Measurements from ENCODE around the gene STK11IP. TPM values are rescaled to one million over a fixed set of nuclear protein-coding genes. Genes with fewer than 3 reads are reported as not detected.

The STK11IP gene
- total and polyA plus RNA-seq, 2 of the 13 experiments (the other 11 are each of a cell fraction or from before 2014, with no cell fraction given), result 12.8 to 24.0 TPM

DNA sequence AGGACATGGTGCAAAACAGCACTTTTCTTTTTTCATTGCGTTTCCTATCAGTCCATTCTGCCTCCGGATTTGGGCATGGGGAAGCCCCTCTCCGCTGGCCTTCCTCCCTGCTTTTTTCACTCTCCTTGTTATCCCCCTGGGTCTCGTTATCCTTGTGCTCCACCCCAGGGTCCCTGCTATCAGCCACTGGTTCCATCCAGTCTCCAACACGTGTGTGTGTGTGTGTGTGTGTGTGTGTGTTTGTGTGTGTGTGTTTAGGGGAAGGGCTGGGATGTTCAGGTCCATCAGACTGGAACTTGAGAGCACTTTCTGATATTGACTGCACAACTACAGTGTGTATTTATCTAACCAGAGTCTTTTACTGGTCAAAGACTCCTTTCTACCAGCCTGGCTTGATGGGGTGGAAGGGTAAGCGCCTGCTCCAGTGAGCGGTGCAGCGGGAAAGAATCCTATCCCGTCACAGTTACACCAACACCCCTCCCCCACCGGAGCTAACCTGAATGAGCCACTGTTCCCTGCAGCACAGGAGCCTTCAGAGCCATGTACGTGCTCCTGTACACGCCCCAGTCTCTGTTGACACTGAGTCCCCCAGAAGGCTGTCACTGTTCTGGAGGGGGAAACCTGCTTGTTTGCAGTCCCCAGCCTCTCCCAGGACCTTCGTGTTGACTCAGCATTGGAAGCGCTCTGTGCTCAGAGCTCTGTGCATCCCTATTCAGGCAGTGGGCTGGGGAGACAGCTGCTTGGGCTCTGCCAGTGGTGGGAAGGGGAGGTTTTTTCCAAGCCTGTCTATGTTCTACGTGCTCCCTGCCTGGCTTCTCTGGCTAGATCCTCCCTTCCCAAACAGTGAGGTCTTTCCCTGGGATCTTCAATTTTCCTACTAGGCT lies 20.9 kb upstream of the STK11IP start (continued):
- TF ChIP-seq ZNF607 (CRISPR knock-in tag; IDR thresholded peaks at IDR 0.05; ENCODE audit: borderline replicate concordance) (peak; percentile 94), ZNF614 (CRISPR knock-in tag; IDR thresholded peaks at IDR 0.05; ENCODE audit: borderline replicate concordance) (peak; percentile 82), SATB2 (CRISPR knock-in tag; IDR thresholded peaks at IDR 0.05) (no peak), KAT2B (IDR thresholded peaks at IDR 0.05; ENCODE audit: borderline replicate concordance, low read depth, low read length) (no peak), ZNF605 (CRISPR knock-in tag; IDR thresholded peaks at IDR 0.05) (peak; percentile 98), ZFP82 (CRISPR knock-in tag; IDR thresholded peaks at IDR 0.05; ENCODE audit: borderline replicate concordance) (no peak; the same call in 1 of the 2 replicates), RARA (CRISPR knock-in tag; IDR thresholded peaks at IDR 0.05) (peak; percentile 92), YY1 (IDR thresholded peaks at IDR 0.05; ENCODE audit: insufficient read depth, insufficient replicate concordance, low read depth, low read length) (peak; percentile 76), SRF (IDR thresholded peaks at IDR 0.05; ENCODE audit: low read depth, low read length) (0 out of 2 replicates have a peak, but pooled peaks have one; percentile 53), ZBTB3 (CRISPR knock-in tag; IDR thresholded peaks at IDR 0.05; ENCODE audit: borderline replicate concordance, low read depth) (peak; percentile 98; the same call in 1 of the 2 replicates), ZNF776 (CRISPR knock-in tag; IDR thresholded peaks at IDR 0.05) (peak; percentile 81; the same call in 1 of the 2 replicates), ZBTB20 (CRISPR knock-in tag; IDR thresholded peaks at IDR 0.05; ENCODE audit: borderline replicate concordance, low read depth) (peak; percentile 96; the same call in 1 of the 2 replicates), CAMTA2 (CRISPR knock-in tag; IDR thresholded peaks at IDR 0.05; ENCODE audit: borderline replicate concordance) (0 out of 2 replicates have a peak, but pooled peaks have one; percentile 19), PAWR (CRISPR knock-in tag; IDR thresholded peaks at IDR 0.05; ENCODE audit: borderline replicate concordance) (peak; percentile 72; the same call in 1 of the 2 replicates)
- TF ChIP-seq, protein P1, sequence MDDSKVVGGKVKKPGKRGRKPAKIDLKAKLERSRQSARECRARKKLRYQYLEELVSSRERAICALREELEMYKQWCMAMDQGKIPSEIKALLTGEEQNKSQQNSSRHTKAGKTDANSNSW (CRISPR knock-in tag; IDR thresholded peaks at IDR 0.05; ENCODE audit: borderline replicate concordance), result no peak
- TF ChIP-seq, protein P2, sequence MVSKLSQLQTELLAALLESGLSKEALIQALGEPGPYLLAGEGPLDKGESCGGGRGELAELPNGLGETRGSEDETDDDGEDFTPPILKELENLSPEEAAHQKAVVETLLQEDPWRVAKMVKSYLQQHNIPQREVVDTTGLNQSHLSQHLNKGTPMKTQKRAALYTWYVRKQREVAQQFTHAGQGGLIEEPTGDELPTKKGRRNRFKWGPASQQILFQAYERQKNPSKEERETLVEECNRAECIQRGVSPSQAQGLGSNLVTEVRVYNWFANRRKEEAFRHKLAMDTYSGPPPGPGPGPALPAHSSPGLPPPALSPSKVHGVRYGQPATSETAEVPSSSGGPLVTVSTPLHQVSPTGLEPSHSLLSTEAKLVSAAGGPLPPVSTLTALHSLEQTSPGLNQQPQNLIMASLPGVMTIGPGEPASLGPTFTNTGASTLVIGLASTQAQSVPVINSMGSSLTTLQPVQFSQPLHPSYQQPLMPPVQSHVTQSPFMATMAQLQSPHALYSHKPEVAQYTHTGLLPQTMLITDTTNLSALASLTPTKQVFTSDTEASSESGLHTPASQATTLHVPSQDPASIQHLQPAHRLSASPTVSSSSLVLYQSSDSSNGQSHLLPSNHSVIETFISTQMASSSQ (IDR thresholded peaks at IDR 0.05; ENCODE audit: low read depth), result peak; percentile 80
- TF ChIP-seq, protein P2 (CRISPR knock-in tag; IDR thresholded peaks at IDR 0.05; ENCODE audit: borderline replicate concordance), result peak; percentile 93; the same call in 1 of the 2 replicates
- TF ChIP-seq, protein P3, sequence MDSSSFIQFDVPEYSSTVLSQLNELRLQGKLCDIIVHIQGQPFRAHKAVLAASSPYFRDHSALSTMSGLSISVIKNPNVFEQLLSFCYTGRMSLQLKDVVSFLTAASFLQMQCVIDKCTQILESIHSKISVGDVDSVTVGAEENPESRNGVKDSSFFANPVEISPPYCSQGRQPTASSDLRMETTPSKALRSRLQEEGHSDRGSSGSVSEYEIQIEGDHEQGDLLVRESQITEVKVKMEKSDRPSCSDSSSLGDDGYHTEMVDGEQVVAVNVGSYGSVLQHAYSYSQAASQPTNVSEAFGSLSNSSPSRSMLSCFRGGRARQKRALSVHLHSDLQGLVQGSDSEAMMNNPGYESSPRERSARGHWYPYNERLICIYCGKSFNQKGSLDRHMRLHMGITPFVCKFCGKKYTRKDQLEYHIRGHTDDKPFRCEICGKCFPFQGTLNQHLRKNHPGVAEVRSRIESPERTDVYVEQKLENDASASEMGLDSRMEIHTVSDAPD (CRISPR knock-in tag; IDR thresholded peaks at IDR 0.05), result peak; percentile 89; the same call in 1 of the 2 replicates
- TF ChIP-seq, protein P4, sequence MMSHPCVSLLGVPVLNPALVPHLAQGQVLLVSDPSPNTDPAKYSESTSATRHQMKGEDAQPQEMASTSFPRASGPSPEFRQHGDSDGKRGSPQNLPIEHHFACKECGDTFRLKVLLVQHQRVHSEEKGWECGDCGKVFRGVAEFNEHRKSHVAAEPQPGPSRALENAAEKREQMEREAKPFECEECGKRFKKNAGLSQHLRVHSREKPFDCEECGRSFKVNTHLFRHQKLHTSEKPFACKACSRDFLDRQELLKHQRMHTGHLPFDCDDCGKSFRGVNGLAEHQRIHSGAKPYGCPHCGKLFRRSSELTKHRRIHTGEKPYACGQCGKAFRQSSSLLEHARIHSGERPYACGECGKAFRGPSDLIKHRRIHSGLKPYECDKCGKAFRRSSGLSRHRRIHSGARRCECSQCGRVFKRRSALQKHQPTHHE (CRISPR knock-in tag; IDR thresholded peaks at IDR 0.05; ENCODE audit: borderline replicate concordance), result peak; percentile 94; the same call in 1 of the 2 replicates
- TF ChIP-seq, protein P5, sequence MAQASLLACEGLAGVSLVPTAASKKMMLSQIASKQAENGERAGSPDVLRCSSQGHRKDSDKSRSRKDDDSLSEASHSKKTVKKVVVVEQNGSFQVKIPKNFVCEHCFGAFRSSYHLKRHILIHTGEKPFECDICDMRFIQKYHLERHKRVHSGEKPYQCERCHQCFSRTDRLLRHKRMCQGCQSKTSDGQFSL (CRISPR knock-in tag; IDR thresholded peaks at IDR 0.05), result 0 out of 2 replicates have a peak, but pooled peaks have one; percentile 66

Measured in HepG2 (cell line).